ENCODE data around the gene EDC4. TPM values are rescaled to one million over a fixed set of nuclear protein-coding genes. Genes with fewer than 3 reads are reported as not detected.

The EDC4 gene
- total RNA-seq, 4 donors from 2014 or later = 31.4 to 68.2 (median 41.2) TPM

DNA sequence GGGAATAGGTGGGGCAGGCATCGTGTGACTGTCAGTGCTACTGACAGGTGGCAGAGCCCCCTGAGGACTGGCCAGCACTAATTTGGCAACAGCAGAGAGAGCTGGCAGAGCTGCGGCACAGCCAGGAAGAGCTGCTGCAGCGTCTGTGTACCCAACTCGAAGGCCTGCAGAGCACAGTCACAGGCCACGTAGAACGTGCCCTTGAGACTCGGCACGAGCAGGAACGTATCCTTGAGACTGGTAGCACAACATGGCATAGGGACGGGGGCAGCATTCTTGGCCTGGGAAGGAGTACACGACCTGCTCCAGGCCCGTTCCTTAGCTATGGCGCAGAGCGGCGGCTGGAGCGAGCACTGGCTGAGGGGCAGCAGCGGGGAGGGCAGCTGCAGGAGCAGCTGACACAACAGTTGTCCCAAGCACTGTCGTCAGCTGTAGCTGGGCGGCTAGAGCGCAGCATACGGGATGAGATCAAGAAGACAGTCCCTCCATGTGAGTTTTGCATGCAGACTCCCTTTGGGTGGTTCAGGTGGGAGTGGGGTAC is 8.8 kb downstream of the EDC4 start:
- no peak for DNase-seq
- TF ChIP-seq CTCF (IDR thresholded peaks at IDR 0.05) (no peak), POLR2A (IDR thresholded peaks at IDR 0.05) (no peak)
- H3K9me3 ChIP-seq = no peaks in the 10 kb centered on the region
- peaks cover 0 to 4% of the 10 kb centered on the region in 2 donors for H3K4me1 ChIP-seq
- intact Hi-C loops (cut with DNase I) = loop anchor here (5.0 kb wide), 2 partner anchors 46 to 161 kb away; no protein-coding TSS in a partner anchor
- no peak overlapping the region for H3K27ac ChIP-seq
- H3K4me3 ChIP-seq (replicated peaks in 1 of 3) = no peak overlapping the region
- peaks cover 58 to 77% of the 10 kb centered on the region in 2 donors for H3K36me3 ChIP-seq
- H3K27me3 ChIP-seq = no peaks in the 10 kb centered on the region
- 94 to 95% methylated on average over 13 to 20 of the region's 21 CpGs for WGBS, 2 donors

DNA sequence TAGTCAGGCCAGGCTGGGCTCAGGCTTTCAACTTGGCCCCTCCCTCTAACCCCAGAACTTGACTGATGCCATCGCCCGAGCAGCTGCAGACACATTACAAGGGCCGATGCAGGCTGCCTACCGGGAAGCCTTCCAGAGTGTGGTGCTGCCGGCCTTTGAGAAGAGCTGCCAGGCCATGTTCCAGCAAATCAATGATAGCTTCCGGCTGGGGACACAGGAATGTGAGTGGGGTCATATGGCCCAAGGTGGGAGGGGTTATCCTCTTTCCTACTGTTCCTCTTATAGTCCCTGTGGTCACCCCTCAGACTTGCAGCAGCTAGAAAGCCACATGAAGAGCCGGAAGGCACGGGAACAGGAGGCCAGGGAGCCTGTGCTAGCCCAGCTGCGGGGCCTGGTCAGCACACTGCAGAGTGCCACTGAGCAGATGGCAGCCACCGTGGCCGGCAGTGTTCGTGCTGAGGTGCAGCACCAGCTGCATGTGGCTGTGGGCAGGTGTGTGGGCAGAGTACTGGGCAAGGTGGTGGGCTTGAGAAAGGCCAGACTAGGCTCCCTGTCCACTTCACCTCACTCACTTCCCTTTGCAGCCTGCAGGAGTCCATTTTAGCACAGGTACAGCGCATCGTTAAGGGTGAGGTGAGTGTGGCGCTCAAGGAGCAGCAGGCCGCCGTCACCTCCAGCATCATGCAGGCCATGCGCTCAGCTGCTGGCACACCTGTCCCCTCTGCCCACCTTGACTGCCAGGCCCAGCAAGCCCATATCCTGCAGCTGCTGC is 9.7 kb downstream of the EDC4 start:
- Histone ChIP-seq H3K27ac (no peak overlapping the region), H3K9me3 (no peaks in the 10 kb centered on the region), H3K4me1 (peaks cover 0 to 4% of the 10 kb centered on the region in 2 donors), H3K36me3 (peaks cover 50 to 69% of the 10 kb centered on the region in 2 donors), H3K4me3 (replicated peaks in 1 of 3) (no peak overlapping the region), H3K27me3 (no peaks in the 10 kb centered on the region)
- intact Hi-C loops (cut with DNase I) = loop anchor here (5.0 kb wide), 2 partner anchors 45 to 160 kb away; no protein-coding TSS in a partner anchor
- no peak for DNase-seq
- TF ChIP-seq CTCF (IDR thresholded peaks at IDR 0.05) = no peak
- no peak for TF ChIP-seq POLR2A (IDR thresholded peaks at IDR 0.05)
- 85 to 86% methylated on average over 15 to 17 of the region's 18 CpGs for WGBS, 2 donors

- Histone ChIP-seq H3K4me1 (peaks cover 0 to 4% of the 10 kb centered on the region in 2 donors), H3K27ac (no peak overlapping the region), H3K9me3 (no peaks in the 10 kb centered on the region), H3K36me3 (peaks cover 43 to 61% of the 10 kb centered on the region in 2 donors), H3K4me3 (replicated peaks in 1 of 3) (no peak overlapping the region), H3K27me3 (no peaks in the 10 kb centered on the region)
- intact Hi-C loops (cut with DNase I) = loop anchor here (5.0 kb wide), 2 partner anchors 44 to 159 kb away; no protein-coding TSS in a partner anchor
- 77 to 83% methylated on average over 6 of the region's 6 CpGs for WGBS, 2 donors
- peak in 1 of 6 experiments; percentile 88 for TF ChIP-seq CTCF (IDR thresholded peaks at IDR 0.05)
- no peak for TF ChIP-seq POLR2A (IDR thresholded peaks at IDR 0.05)
- DNase-seq = no peak
These were observed 10.5 kb downstream of the EDC4 start for GRCh38 chr16:67883146-67883871.

- peak; percentile 73 to 74 for DNase-seq
- Histone ChIP-seq H3K9me3 (no peaks in the 10 kb centered on the region), H3K4me1 (peaks cover 0 to 4% of the 10 kb centered on the region in 2 donors), H3K36me3 (peaks cover 37 to 56% of the 10 kb centered on the region in 2 donors), H3K27me3 (no peaks in the 10 kb centered on the region), H3K4me3 (replicated peaks in 1 of 3) (no peak overlapping the region), H3K27ac (no peak overlapping the region)
- intact Hi-C loops (cut with DNase I) = loop anchor here (5.0 kb wide), 2 partner anchors 43 to 158 kb away; no protein-coding TSS in a partner anchor
- 60 to 65% methylated on average over 9 to 11 of the region's 11 CpGs for WGBS, 2 donors
- TF ChIP-seq CTCF (IDR thresholded peaks at IDR 0.05) (peak; percentile 8 to 87 (median 80)), POLR2A (IDR thresholded peaks at IDR 0.05) (no peak)
These were observed 11.0 kb downstream of the EDC4 start for GRCh38 chr16:67883872-67884261.
